Vagina (tissue), 2 donors: ENCODE results near the gene CSRNP3. TPM values are rescaled to one million over a fixed set of nuclear protein-coding genes. Genes with fewer than 3 reads are reported as not detected.

Source experiments
- DNase-seq, 2 donors: peaks; one replicate each; pipeline ENCODE4 v3.0.0-alpha.2; 2017; ENCODE audit errors: extremely low spot score in 2 of 2
- H3K27ac ChIP-seq: fragments of 200-600 bp; sonication (generic); one replicate; pipeline ENCODE4 v1.5.1; 2019
- H3K27me3 ChIP-seq: fragments of 200-600 bp; sonication (generic); one replicate; pipeline ENCODE4 v1.5.1; 2019
- H3K36me3 ChIP-seq, 2 donors: fragments of 200-600 bp; sonication (generic); one replicate each; pipeline ENCODE4 v1.5.1; 2017 to 2019
- H3K4me1 ChIP-seq: fragments of 200-600 bp; sonication (generic); one replicate; pipeline ENCODE4 v1.5.1; 2019
- H3K4me3 ChIP-seq, 2 donors: fragments of 200-600 bp; sonication (generic); 1 replicate in 1 of 2; 2 replicates in 1 of 2; pipeline ENCODE4 v1.5.1; 2016 to 2019
- H3K9me3 ChIP-seq: fragments of 200-600 bp; sonication (generic); one replicate; pipeline ENCODE4 v1.5.1; 2019
- CTCF ChIP-seq, 3 experiments: fragments of 450-650 bp in 2 of 3; fragments of 200-600 bp in 1 of 3; sonication (generic) in 1 of 3; IDR thresholded peaks; one replicate each; pipeline ENCODE4 v1.5.1; 2017 to 2019; ENCODE audit warnings: antibody characterized with exemption in 3 of 3, mild to moderate bottlenecking in 2 of 3, moderate library complexity in 2 of 3
- POLR2A ChIP-seq, 2 donors: fragments of 450-650 bp; IDR thresholded peaks; one replicate each; pipeline ENCODE4 v1.6.1; 2017; ENCODE audit warnings: antibody characterized with exemption in 2 of 2, mild to moderate bottlenecking in 2 of 2, moderate library complexity in 2 of 2
- POLR2AphosphoS5 ChIP-seq, 2 donors: sonication (generic); formaldehyde crosslinking; IDR thresholded peaks; one replicate each; pipeline ENCODE4 v1.9.0; 2017; ENCODE audit warnings: antibody characterized with exemption in 2 of 2, mild to moderate bottlenecking in 2 of 2, low read depth in 1 of 2; ENCODE audit not compliant: insufficient read depth in 1 of 2
- intact Hi-C: fragments of 100-400 bp; cut with DNase I; formaldehyde crosslinking; loops from one replicate; pipeline ENCODE4 v1.15.1; 2023
- total RNA-seq: library from RNA; depleted of rRNA; stranded (reverse); fragments of >200 nt; gene quantifications from one replicate; pipeline ENCODE4 v1.2.3, GENCODE V29; 2016

Gene CSRNP3
- total RNA-seq, 1 donor from 2014 or later = 2.7 TPM

GRCh38 chr2:165547900-165548299, 78.4 kb downstream of the CSRNP3 start:
- DNase-seq = no peak
- no peaks in the 10 kb centered on the region for H3K36me3 ChIP-seq
- H3K4me3 ChIP-seq = no peak overlapping the region
- intact Hi-C loops = no loop called here
- no peak overlapping the region for H3K27ac ChIP-seq
- H3K27me3 ChIP-seq = no peaks in the 10 kb centered on the region
- no peaks in the 10 kb centered on the region for H3K4me1 ChIP-seq
- H3K9me3 ChIP-seq = no peaks in the 10 kb centered on the region
- no peak for TF ChIP-seq POLR2AphosphoS5 (IDR thresholded peaks at IDR 0.05; ENCODE audit: insufficient read depth in 1 of 2, low read depth in 1 of 2)

DNA sequence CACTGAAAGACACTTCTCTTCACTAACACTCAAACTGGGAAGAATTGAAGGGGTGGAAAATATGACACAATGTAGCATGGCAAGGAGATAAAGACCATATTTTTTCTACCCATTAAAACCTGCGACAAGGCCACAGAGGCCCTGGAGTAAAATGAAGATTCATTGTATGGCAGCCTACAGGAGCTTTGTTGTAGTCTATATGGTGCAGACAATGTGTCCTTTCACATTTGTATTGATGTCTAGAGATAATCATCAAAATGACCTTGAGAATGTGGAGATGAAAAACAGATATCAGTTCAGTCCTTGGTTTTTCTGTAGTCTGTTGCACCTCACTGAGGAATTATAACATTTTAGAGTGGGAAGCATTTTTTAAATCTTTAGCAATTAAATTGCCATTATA, 80.1 kb downstream of the CSRNP3 start:
- Histone ChIP-seq H3K4me1 (no peaks in the 10 kb centered on the region), H3K27me3 (no peaks in the 10 kb centered on the region)
- intact Hi-C loops = no loop called here

DNA sequence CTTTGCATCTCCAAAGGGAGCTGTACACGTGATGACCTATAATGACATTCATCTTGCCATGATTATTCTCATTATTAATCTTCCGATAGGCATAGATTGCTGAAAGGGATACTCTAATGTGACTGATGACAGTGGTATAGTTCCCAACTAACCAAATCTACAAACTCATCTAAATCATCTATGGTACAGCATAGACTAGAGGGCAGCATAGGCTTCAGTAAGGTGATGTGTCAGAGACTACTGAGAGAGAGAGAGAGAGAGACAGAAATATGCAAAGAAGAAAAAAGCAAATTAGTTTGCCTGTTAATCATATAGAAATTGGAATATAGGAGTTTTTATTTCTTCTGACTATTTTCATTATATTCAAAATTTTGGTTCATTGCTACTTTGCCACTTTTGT, 89.3 kb downstream of the CSRNP3 start:
- Histone ChIP-seq H3K4me3 (no peak overlapping the region), H3K27me3 (no peaks in the 10 kb centered on the region), H3K27ac (no peak overlapping the region), H3K4me1 (no peaks in the 10 kb centered on the region), H3K9me3 (no peaks in the 10 kb centered on the region), H3K36me3 (no peaks in the 10 kb centered on the region)
- no peak for DNase-seq
- no peak for TF ChIP-seq POLR2A (IDR thresholded peaks at IDR 0.05)
- TF ChIP-seq CTCF (IDR thresholded peaks at IDR 0.05) = no peak
- no peak for TF ChIP-seq POLR2AphosphoS5 (IDR thresholded peaks at IDR 0.05; ENCODE audit: insufficient read depth in 1 of 2, low read depth in 1 of 2)
- intact Hi-C loops = no loop called here

More for the DNA sequence above, 80.1 kb downstream of the CSRNP3 start:
- TF ChIP-seq POLR2A (IDR thresholded peaks at IDR 0.05) (no peak), POLR2AphosphoS5 (IDR thresholded peaks at IDR 0.05; ENCODE audit: insufficient read depth in 1 of 2, low read depth in 1 of 2) (no peak), CTCF (IDR thresholded peaks at IDR 0.05) (no peak)
- Histone ChIP-seq H3K27ac (no peak overlapping the region), H3K36me3 (no peaks in the 10 kb centered on the region), H3K4me3 (no peak overlapping the region), H3K9me3 (no peaks in the 10 kb centered on the region)
- DNase-seq = no peak

DNA sequence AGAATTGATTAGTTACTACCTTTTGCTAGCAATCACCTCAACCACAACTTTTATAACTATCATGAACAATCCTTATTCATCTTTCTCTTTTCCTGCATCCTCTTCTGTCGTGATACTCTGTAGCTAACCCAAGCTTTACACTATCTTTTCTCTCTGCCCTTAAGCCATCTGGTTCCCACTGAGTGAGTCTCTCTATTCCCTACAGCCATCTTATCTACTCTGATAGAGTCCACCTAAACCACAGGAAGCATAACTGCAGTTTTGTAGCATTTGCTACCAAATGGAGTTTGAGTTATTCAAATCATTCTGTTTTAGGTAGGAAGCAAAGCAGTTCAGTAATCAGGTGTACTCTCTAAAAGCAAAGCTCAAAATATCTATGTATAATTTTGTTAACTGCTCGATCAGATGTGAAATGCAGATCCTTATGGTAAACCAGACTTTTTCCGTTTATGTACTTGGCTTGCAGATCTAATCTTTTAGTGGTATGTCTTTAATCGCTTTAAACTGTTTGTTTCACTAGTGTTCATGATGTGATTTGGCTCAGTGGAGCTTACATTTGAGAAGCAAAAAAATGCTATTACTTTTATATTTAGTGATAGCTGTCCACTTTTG, 91.0 kb downstream of the CSRNP3 start:
- Histone ChIP-seq H3K27me3 (no peaks in the 10 kb centered on the region), H3K27ac (no peak overlapping the region), H3K9me3 (no peaks in the 10 kb centered on the region), H3K4me1 (no peaks in the 10 kb centered on the region), H3K36me3 (no peaks in the 10 kb centered on the region), H3K4me3 (no peak overlapping the region)
- DNase-seq = no peak
- intact Hi-C loops = no loop called here
- no peak for TF ChIP-seq POLR2A (IDR thresholded peaks at IDR 0.05)
- no peak for TF ChIP-seq CTCF (IDR thresholded peaks at IDR 0.05)
- no peak for TF ChIP-seq POLR2AphosphoS5 (IDR thresholded peaks at IDR 0.05; ENCODE audit: insufficient read depth in 1 of 2, low read depth in 1 of 2)

DNA sequence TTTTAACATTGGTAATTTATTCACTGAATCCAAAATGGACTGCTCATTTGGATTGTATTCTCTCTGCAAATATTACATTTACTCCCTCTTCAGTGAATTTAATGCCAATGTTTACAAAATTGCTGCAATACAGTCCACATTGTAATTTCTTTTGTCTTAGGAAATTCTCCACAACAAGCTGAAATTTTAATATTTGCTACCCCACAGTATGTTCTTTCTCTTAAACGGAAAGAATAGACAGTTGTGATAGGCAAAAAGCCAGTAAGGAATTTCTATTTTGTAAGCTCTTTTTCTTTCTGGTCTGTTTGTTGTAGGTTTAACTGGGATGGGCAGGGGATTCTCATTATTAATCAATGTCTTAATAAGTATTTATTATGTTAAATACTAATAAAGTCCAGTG, 92.0 kb downstream of the CSRNP3 start:
- TF ChIP-seq POLR2A (IDR thresholded peaks at IDR 0.05) (no peak), POLR2AphosphoS5 (IDR thresholded peaks at IDR 0.05; ENCODE audit: insufficient read depth in 1 of 2, low read depth in 1 of 2) (no peak), CTCF (IDR thresholded peaks at IDR 0.05) (no peak)
- H3K27me3 ChIP-seq = no peaks in the 10 kb centered on the region
- H3K9me3 ChIP-seq = no peaks in the 10 kb centered on the region
- H3K36me3 ChIP-seq = no peaks in the 10 kb centered on the region
- intact Hi-C loops = no loop called here
- H3K27ac ChIP-seq = no peak overlapping the region
- H3K4me3 ChIP-seq = no peak overlapping the region
- H3K4me1 ChIP-seq = no peaks in the 10 kb centered on the region
- DNase-seq = no peak
